ENCODE data around the gene FRMD4A.
A peak's percentile ranks its signal among the peaks of the same experiment; 100 is the strongest.
"Not testable (repeated sequence)": the region's sequence is repeated elsewhere in the genome, so short reads cannot be mapped to it uniquely, and the experiment has no call there.

The FRMD4A gene

DNA sequence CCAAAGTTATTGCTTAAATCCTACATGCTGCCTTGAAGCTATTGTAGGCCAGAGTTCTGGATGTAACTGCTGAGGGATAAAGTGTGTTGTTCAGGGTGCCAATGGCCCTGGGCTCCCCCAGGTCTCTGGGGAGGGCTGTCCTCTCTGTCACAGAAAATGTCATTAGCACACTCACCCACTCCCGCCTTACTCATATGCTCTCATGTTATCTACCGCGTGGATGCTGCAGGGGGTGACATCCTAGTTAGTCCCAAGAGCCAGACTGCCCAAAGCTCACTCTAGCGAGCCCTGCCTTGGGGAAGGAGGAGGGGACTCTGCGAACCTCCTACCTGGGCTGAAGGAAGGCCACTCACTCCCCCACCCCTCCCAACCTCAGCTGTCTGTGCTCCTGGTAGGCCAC lies 122.5 kb downstream of the FRMD4A start:
- no peak for TF ChIP-seq JUND (IDR thresholded peaks at IDR 0.05; ENCODE audit: low read depth)
- in situ Hi-C loops (cut with HindIII; ENCODE audit: low pct_unique_long_range_greater_than_20kb, low sequenced_read_pairs): no loop called here
- DNase-seq (ENCODE audit: low read depth in 1 of 2, low spot score in 1 of 2): no peak

DNA sequence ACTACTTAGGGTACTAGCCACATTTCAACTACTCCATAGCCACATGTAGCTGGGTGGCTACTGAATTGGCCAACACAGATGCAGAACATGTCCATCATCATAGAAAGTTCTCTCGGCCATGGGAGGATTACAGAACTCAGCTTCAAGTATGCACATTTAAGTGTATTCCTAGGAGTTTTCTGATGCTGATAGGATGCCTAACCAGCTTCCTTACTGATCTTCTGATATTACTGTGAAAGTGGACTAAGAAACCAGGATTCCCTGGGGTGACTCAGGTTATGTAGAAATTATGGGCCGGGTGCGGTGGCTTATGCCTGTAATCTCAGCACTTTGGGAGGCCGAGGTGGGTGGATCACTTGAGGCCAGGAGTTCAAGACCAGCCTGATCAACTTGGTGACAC lies 125.5 kb downstream of the FRMD4A start:
- no peak for TF ChIP-seq JUND (IDR thresholded peaks at IDR 0.05; ENCODE audit: low read depth)
- DNase-seq (ENCODE audit: low read depth in 1 of 2, low spot score in 1 of 2): no peak
- in situ Hi-C loops (cut with HindIII; ENCODE audit: low pct_unique_long_range_greater_than_20kb, low sequenced_read_pairs): no loop called here

DNA sequence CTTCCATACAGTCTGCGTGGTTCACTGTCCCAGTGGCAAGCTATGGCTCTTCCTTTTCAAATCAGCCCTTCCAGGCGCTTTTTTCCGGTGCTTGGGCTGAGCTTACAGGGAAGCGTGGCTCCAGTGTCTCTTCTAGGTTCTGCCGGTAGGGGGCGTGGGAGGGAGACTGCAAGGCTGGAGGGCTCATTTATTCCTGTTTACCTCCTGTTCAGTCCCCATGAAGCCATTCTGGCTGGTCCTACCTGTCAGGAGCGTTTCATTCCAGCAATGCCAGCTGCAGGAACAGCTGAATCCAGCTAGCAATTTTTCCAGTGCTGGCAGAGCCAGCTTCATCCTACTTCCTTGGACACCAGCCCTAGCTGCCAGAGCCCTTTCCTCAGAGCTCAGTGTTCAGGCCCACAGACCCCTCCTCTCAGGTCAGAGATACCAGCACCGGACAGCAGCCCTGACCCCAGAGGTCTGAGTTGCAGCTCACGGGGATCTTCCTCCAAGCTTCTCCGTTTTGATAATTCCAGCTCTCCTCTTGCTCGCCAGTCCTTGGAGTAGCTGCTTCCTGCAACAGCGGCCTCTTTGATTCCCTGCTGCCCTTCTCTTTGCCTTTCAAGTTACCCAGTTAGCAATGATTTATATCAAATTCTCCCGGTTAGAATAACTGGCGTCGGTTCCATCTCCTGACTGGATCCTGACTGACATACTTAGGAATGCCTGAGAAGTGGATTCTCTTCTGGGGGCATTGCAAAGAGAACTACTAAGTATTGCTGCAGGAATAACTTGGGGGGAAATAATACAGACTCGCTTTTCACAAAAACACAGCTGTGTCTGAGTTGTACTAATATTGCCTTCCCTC lies 129.8 kb downstream of the FRMD4A start:
- in situ Hi-C loops (cut with HindIII; ENCODE audit: low pct_unique_long_range_greater_than_20kb, low sequenced_read_pairs): no loop called here
- no peak for TF ChIP-seq JUND (IDR thresholded peaks at IDR 0.05; ENCODE audit: low read depth)
- DNase-seq (ENCODE audit: low read depth in 1 of 2, low spot score in 1 of 2): peak in 1 of 2 experiments; percentile 52

DNA sequence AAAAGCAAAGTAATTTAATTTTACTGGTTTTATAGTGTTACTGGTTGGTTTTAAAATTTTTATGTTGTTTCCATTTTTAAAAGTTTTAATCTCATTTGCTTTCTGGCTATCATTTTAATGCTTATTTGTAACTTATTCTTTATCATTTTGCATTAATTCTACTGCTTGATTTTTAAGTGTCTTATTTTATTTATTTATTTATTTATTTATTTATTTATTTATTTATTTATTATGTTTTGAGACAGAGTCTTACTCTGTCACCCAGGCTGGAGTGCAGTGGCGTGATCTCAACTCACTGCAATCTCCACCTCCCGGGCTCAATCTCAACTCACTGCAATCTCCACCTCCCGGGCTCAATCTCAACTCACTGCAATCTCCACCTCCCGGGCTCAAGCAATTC lies 131.6 kb downstream of the FRMD4A start:
- in situ Hi-C loops (cut with HindIII; ENCODE audit: low pct_unique_long_range_greater_than_20kb, low sequenced_read_pairs); DNase-seq (ENCODE audit: low read depth in 1 of 2, low spot score in 1 of 2): not testable (repeated sequence)

DNA sequence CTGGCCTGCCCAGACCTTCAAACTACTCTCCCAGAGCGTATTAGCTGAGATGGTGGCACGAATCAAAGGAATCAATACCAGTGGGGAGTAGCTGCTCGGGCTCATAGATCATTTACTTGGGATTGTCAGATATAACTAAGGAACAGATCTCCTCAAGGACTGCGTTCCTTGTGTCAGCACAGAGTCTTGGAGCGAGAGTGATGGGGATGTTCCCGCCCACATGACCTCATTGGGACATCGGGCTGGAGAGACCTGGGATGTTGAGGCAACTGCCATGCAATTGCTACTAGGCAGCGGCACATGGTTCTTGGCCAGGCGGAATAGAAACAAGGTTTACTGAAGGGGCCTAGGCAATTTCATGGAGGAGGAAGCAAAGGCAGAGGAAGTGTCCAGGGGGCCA lies 132.6 kb downstream of the FRMD4A start:
- DNase-seq (ENCODE audit: low read depth in 1 of 2, low spot score in 1 of 2): no peak
- in situ Hi-C loops (cut with HindIII; ENCODE audit: low pct_unique_long_range_greater_than_20kb, low sequenced_read_pairs): no loop called here
- no peak for TF ChIP-seq JUND (IDR thresholded peaks at IDR 0.05; ENCODE audit: low read depth)

DNA sequence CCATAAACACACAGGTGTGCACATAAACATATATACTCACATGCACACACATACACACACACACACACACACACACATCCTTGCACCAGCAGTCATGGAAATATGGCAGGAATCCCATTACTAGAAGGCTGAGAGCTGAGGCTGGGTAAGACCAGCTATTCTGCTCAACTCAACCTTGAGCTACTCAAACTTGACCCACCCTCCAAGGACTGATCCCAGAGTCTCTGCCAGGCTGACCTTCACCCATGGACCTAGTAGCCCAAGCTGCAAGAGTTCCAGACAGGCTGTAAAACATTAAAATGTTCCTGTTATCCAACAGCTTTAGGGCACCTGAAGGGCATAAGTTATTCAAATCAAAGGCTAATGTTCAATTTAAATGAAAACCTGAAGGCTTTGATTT lies 134.6 kb downstream of the FRMD4A start:
- in situ Hi-C loops (cut with HindIII; ENCODE audit: low pct_unique_long_range_greater_than_20kb, low sequenced_read_pairs): no loop called here
- DNase-seq (ENCODE audit: low read depth in 1 of 2, low spot score in 1 of 2): no peak
- TF ChIP-seq JUND (IDR thresholded peaks at IDR 0.05; ENCODE audit: low read depth): no peak

DNA sequence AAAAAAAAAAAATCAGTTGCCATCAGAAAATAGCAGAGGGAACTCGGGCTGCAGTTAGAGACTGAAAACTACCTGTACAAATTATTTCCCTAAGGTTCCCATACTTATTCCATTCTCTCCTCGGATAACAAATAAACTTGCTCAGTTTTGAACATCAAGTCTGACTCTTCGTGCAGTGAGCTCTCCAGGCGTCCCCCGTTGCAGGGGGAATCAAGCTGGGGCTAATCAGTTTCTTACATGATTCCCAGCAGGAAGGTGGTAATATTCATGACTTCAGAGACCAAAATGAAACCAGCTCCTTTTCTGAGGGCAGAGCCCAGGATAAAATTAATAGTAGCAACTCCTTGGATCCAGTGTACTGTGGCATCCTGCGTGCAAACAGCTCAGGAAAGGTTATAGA lies 135.3 kb downstream of the FRMD4A start:
- TF ChIP-seq JUND (IDR thresholded peaks at IDR 0.05; ENCODE audit: low read depth): no peak
- DNase-seq (ENCODE audit: low read depth in 1 of 2, low spot score in 1 of 2): no peak
- in situ Hi-C loops (cut with HindIII; ENCODE audit: low pct_unique_long_range_greater_than_20kb, low sequenced_read_pairs): no loop called here

DNA sequence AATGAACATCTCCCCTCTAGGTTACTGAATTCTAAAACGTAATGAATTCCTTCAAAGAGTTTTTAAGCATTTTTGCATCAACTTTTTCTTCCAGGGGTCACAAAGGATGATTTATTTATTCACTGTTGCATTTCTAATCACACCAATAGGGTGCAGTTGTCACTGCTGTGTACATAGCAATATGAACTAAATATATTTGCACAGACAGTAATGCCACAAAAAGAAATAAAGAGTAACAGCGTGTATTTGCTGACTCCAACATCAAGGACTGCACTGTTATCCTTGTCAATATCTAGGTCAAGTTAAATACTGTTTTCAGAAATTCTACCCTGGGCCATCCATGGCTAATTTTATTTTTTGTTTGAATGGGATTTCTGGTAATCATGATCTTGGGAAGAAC lies 138.0 kb downstream of the FRMD4A start:
- in situ Hi-C loops (cut with HindIII; ENCODE audit: low pct_unique_long_range_greater_than_20kb, low sequenced_read_pairs): no loop called here
- DNase-seq (ENCODE audit: low read depth in 1 of 2, low spot score in 1 of 2): no peak
- TF ChIP-seq JUND (IDR thresholded peaks at IDR 0.05; ENCODE audit: low read depth): no peak

DNA sequence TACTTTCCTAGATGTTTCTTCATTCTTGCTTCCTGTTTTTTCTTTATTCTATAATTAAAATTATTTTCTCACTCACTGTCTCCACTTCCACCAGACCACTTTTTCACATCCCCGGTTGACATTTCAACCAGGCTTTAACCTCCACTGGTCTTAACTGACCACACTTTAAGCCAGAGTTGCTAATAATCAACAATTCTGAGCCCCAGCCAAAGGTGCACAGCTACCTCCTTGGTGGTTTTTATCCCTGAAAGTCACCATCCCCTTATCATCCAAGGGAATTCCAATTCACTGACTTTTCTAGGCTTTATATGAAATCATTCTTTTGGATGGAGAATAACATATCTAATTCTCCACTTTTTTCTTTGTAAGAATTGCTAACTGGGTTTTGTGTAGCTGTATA lies 138.9 kb downstream of the FRMD4A start:
- in situ Hi-C loops (cut with HindIII; ENCODE audit: low pct_unique_long_range_greater_than_20kb, low sequenced_read_pairs): no loop called here
- no peak for DNase-seq (ENCODE audit: low read depth in 1 of 2, low spot score in 1 of 2)
- TF ChIP-seq JUND (IDR thresholded peaks at IDR 0.05; ENCODE audit: low read depth): no peak

DNA sequence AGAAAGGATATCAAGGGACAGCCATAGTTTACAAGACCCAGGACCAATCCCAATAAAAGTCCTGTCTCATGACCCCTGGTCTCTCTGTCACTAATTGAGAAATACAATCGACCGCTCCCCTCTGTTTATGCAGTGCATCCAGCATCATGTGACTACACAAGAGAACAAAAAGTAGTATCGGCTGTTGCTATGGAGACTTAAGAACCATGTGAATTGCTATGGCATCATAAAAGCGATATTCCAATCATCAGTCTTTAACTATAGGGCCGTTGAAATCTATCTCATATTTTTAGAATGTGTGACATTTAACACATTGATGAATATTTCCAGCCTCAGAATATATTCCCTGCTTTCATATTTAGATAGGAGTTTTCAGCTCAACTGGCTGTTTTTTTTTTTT lies 139.3 kb downstream of the FRMD4A start:
- in situ Hi-C loops (cut with HindIII; ENCODE audit: low pct_unique_long_range_greater_than_20kb, low sequenced_read_pairs): no loop called here
- no peak for TF ChIP-seq JUND (IDR thresholded peaks at IDR 0.05; ENCODE audit: low read depth)
- DNase-seq (ENCODE audit: low read depth in 1 of 2, low spot score in 1 of 2): no peak

DNA sequence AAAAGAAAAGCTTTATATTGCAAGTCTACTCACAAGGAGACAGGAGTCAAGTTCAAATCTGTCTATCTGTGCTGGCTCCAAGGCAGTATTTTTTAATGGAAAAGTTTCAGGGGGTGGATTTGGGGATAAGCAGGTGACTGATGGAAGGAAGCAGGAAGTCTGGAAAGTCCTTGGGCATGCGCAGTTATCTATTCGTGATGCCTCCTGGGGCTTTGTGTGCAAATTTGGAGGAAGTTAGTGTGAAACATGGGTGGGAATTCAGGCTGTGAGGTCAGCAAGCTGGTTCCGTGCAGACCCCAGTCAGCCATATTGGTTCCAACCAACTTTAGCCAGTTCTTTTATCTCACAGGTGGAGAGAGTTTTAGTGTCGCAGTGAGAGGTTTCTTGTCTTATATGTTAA lies 140.0 kb downstream of the FRMD4A start:
- no peak for TF ChIP-seq JUND (IDR thresholded peaks at IDR 0.05; ENCODE audit: low read depth)
- DNase-seq (ENCODE audit: low read depth in 1 of 2, low spot score in 1 of 2): no peak
- in situ Hi-C loops (cut with HindIII; ENCODE audit: low pct_unique_long_range_greater_than_20kb, low sequenced_read_pairs): no loop called here

DNA sequence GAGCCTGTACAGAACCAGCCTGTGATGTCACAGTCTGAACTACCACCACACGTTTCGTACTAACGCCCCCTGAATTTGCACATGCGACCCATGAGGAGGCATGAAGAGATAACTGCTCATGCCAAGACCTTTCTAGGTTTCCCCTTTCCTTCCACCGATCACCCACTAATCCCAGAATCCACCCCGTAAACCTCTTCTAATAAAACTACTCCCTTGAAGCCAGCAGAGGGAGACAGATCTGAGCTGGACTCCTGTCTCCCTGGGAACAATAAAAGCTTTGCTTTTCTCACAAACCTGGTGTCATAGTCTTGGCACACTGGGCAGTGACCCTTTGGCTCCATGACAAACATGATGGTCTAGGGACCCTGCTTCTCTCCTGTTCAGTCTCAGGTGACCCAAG lies 144.5 kb downstream of the FRMD4A start:
- peak in 1 of 2 experiments; percentile 55 for DNase-seq (ENCODE audit: low read depth in 1 of 2, low spot score in 1 of 2)
- TF ChIP-seq JUND (IDR thresholded peaks at IDR 0.05; ENCODE audit: low read depth): no peak
- in situ Hi-C loops (cut with HindIII; ENCODE audit: low pct_unique_long_range_greater_than_20kb, low sequenced_read_pairs): no loop called here

DNA sequence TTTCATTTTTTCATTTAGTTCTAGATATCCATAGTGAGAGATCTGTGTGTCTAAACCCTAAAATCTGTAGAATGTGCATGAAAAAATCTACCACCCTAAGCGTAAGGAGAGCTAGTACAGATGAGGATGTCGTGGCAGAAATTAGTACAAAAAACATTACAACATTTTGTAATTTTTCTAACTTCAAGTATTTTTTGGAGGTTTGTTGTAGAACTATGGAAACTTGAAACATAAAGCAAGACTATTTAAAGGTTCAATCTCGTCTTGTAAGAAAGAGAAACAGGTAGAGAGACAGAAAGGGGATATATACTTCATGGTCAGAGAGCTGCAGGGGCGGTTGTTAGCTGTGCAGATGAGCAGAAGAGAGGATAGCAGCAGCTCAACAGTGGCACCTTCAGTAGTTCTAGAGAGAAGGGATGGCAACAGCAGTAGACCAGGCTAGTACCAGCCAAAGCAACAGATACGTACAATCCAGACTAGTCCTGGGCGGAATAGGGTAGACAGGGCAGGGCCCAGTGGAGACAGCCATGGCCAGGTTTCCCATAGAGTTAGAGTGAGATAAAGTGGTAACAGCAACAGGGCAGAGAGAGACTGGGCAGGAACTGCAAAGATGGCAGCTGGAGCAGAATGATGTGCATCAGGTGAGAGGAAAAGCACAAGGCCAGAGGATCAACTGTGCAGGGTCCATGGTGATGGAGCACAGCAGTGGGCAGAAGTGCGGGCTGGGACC lies 145.2 kb downstream of the FRMD4A start:
- peak in 1 of 2 experiments; percentile 93 for DNase-seq (ENCODE audit: low read depth in 1 of 2, low spot score in 1 of 2)
- no peak for TF ChIP-seq JUND (IDR thresholded peaks at IDR 0.05; ENCODE audit: low read depth)
- in situ Hi-C loops (cut with HindIII; ENCODE audit: low pct_unique_long_range_greater_than_20kb, low sequenced_read_pairs): no loop called here
